OCI-LY1 (cell line): ENCODE measurements around the gene ANP32E.

ENCODE experiments used
- H2AFZ ChIP-seq: fragments of 200-600 bp; sonication (generic), shearing (Covaris generic); 2 replicates; pipeline ENCODE4 v1.6.0; 2014; ENCODE audit warnings: antibody characterized with exemption, mild to moderate bottlenecking, low read length
- H3F3A ChIP-seq: fragments of 200-600 bp; sonication (generic), shearing (Covaris generic); 2 replicates; pipeline ENCODE4 v1.6.0; 2014; ENCODE audit warnings: mild to moderate bottlenecking, antibody characterized with exemption, low read length, moderate library complexity; ENCODE audit not compliant: insufficient read depth
- H3K27ac ChIP-seq: fragments of 200-600 bp; sonication (generic); 2 replicates; pipeline ENCODE4 v1.5.1; 2014; ENCODE audit warnings: low read length, mixed run types, mild to moderate bottlenecking, low read depth; ENCODE audit not compliant: poor library complexity, severe bottlenecking
- H3K27me3 ChIP-seq: fragments of 200-600 bp; sonication (generic); 2 replicates; pipeline ENCODE4 v1.6.0; 2014; ENCODE audit warnings: antibody characterized with exemption, mild to moderate bottlenecking, low read length, moderate library complexity; ENCODE audit not compliant: insufficient read depth
- H3K36me3 ChIP-seq: fragments of 200-600 bp; sonication (generic); 2 replicates; pipeline ENCODE4 v1.6.1; 2014; ENCODE audit warnings: mild to moderate bottlenecking, antibody characterized with exemption, low read length, moderate library complexity, mixed read lengths; ENCODE audit not compliant: insufficient read depth
- H3K4me1 ChIP-seq: fragments of 200-600 bp; sonication (generic); 2 replicates; pipeline ENCODE4 v1.5.1; 2014; ENCODE audit warnings: mild to moderate bottlenecking, low read length, moderate library complexity; ENCODE audit not compliant: insufficient read depth, severe bottlenecking
- H3K4me2 ChIP-seq: fragments of 200-600 bp; sonication (generic), shearing (Covaris generic); 2 replicates; pipeline ENCODE4 v1.6.1; 2014; ENCODE audit warnings: low read length
- H3K4me3 ChIP-seq: fragments of 200-600 bp; sonication (generic); 2 replicates; pipeline ENCODE4 v1.5.1; 2014; ENCODE audit warnings: low read length, low read depth, mild to moderate bottlenecking, mixed read lengths; ENCODE audit not compliant: poor library complexity, severe bottlenecking
- H3K79me2 ChIP-seq: fragments of 200-600 bp; shearing (Covaris generic); 2 replicates; pipeline ENCODE4 v1.6.1; 2016; ENCODE audit warnings: mixed run types, low read length, mixed read lengths; ENCODE audit not compliant: insufficient read depth
- H3K9ac ChIP-seq: fragments of 200-600 bp; sonication (generic), shearing (Covaris generic); 2 replicates; pipeline ENCODE4 v1.6.1; 2014; ENCODE audit warnings: mild to moderate bottlenecking, low read length, mixed read lengths
- H3K9me2 ChIP-seq: fragments of 200-600 bp; sonication (generic), shearing (Covaris generic); 2 replicates; pipeline ENCODE4 v1.6.1; 2014; ENCODE audit warnings: low read depth, mild to moderate bottlenecking, low read length, mixed read lengths
- H3K9me3 ChIP-seq: fragments of 200-600 bp; shearing (Covaris generic); 2 replicates; pipeline ENCODE4 v1.6.1; 2014; ENCODE audit warnings: low read length, mixed read lengths
- H4K20me1 ChIP-seq: fragments of 200-600 bp; sonication (generic), shearing (Covaris generic); 2 replicates; pipeline ENCODE4 v1.6.0; 2016; ENCODE audit warnings: mild to moderate bottlenecking, low read length; ENCODE audit not compliant: insufficient read depth
- CTCF ChIP-seq: fragments of 200-600 bp; sonication (generic), shearing (Covaris generic); IDR thresholded peaks from 2 replicates; pipeline ENCODE4 v1.5.1; 2017; ENCODE audit warnings: mild to moderate bottlenecking, antibody characterized with exemption, low read length, moderate library complexity, mixed read lengths
- EZH2 ChIP-seq: fragments of 200-600 bp; sonication (generic), shearing (Covaris generic); IDR thresholded peaks from 2 replicates; pipeline ENCODE4 v1.8.0; 2017; ENCODE audit warnings: borderline replicate concordance, mixed run types, mild to moderate bottlenecking, antibody characterized with exemption, low read length, moderate library complexity, mixed read lengths

Gene ANP32E

GRCh38 chr1:150235294-150235851 is 539 bp downstream of the ANP32E start:
- Histone ChIP-seq H2AFZ (no peak overlapping the region), H3K9me3 (no peaks in the 10 kb centered on the region)

GRCh38 chr1:150234566-150235293 is 1.2 kb downstream of the ANP32E start:
- Histone ChIP-seq H3K27me3 (no peaks in the 10 kb centered on the region), H3F3A (no peaks in the 10 kb centered on the region), H3K4me2 (peak overlapping the region; percentile 83), H3K79me2 (peaks cover 45% of the 10 kb centered on the region), H3K9ac (peak overlapping the region; percentile 100), H4K20me1 (no peaks in the 10 kb centered on the region), H3K4me1 (peaks cover 25% of the 10 kb centered on the region), H3K4me3 (peak overlapping the region; percentile 97), H3K27ac (peak overlapping the region; percentile 89), H3K36me3 (peaks cover 23% of the 10 kb centered on the region), H3K9me2 (no peaks in the 10 kb centered on the region), H2AFZ (no peak overlapping the region), H3K9me3 (no peaks in the 10 kb centered on the region)
- TF ChIP-seq CTCF (no peak), EZH2 (no peak)

More at GRCh38 chr1:150235294-150235851, 539 bp downstream of the ANP32E start:
- peak overlapping the region; percentile 89 for H3K27ac ChIP-seq
- TF ChIP-seq EZH2 = no peak
- TF ChIP-seq CTCF = peak; percentile 10; the same call in 1 of the 2 replicates
- peaks cover 25% of the 10 kb centered on the region for H3K4me1 ChIP-seq
- no peaks in the 10 kb centered on the region for H3K27me3 ChIP-seq
- H3K4me3 ChIP-seq = peak overlapping the region; percentile 97
- H4K20me1 ChIP-seq = no peaks in the 10 kb centered on the region
- peak overlapping the region; percentile 83 for H3K4me2 ChIP-seq
- H3K9me2 ChIP-seq = no peaks in the 10 kb centered on the region
- H3K79me2 ChIP-seq = peaks cover 41% of the 10 kb centered on the region
- peaks cover 16% of the 10 kb centered on the region for H3K36me3 ChIP-seq
- H3F3A ChIP-seq = no peaks in the 10 kb centered on the region
- peak overlapping the region; percentile 100 for H3K9ac ChIP-seq

- no peaks in the 10 kb centered on the region for H3F3A ChIP-seq
- no peaks in the 10 kb centered on the region for H3K9me3 ChIP-seq
- no peak overlapping the region for H2AFZ ChIP-seq
- H3K36me3 ChIP-seq = peaks cover 27% of the 10 kb centered on the region
- peak overlapping the region; percentile 97 for H3K4me3 ChIP-seq
- peaks cover 25% of the 10 kb centered on the region for H3K4me1 ChIP-seq
- no peaks in the 10 kb centered on the region for H3K27me3 ChIP-seq
- H3K27ac ChIP-seq = peak overlapping the region; percentile 89
- peak overlapping the region; percentile 83 for H3K4me2 ChIP-seq
- no peaks in the 10 kb centered on the region for H3K9me2 ChIP-seq
- TF ChIP-seq EZH2 = no peak
- no peak for TF ChIP-seq CTCF
- H3K79me2 ChIP-seq = peaks cover 45% of the 10 kb centered on the region
- H3K9ac ChIP-seq = peak overlapping the region; percentile 100
- no peaks in the 10 kb centered on the region for H4K20me1 ChIP-seq
These were observed 1.7 kb downstream of the ANP32E start for GRCh38 chr1:150234309-150234565.
